Stimulated activated naive CD4-positive, alpha-beta T cell treated with Interleukin-2 at 50 U/mL for 16 hours (primary cell): Measurements from ENCODE around the gene PTCH1.

Experiments
- DNase-seq: peaks from one replicate; lab custom pipeline; 2025; lab: John Stamatoyannopoulos, UW

Gene PTCH1

GRCh38 chr9:95463148-95464060 is 53.4 kb downstream of the PTCH1 start:
- DNase-seq, result no peak

- DNase-seq, result peak; percentile 60
These were observed 54.3 kb downstream of the PTCH1 start for GRCh38 chr9:95462249-95463147.

GRCh38 chr9:95461448-95462248 is 55.1 kb downstream of the PTCH1 start:
- DNase-seq, result no peak

DNA sequence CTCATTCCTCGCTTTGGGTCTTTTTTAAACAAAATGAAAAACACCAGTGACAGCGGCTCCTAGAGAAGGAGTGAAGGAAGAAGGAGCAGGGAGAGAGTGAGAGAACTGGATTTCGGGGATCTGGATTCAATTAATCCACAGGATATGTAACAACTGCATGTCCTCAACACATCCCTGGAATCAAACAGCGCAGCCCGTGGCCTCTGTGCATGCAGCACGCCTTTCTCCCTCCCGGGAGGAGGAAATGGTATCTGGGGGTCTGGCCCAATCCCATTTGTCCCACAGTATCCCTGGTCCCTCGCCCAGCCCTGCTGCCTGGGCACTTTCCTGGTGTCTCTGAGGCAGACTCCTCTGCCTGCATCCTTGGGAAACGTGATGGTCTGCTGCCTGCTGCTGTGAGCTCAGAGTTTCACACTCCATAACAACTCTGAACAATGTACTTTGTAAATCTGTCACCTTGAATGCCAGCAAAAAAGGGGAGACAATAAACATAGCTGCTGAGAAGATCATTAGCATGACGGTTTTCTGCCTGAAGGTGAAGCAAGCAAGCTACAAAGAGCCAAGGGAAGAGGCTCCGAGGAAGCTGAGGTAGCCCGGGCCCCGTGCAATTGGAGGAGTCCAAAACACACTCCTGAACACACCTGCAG is 56.1 kb downstream of the PTCH1 start:
- DNase-seq, result no peak

DNA sequence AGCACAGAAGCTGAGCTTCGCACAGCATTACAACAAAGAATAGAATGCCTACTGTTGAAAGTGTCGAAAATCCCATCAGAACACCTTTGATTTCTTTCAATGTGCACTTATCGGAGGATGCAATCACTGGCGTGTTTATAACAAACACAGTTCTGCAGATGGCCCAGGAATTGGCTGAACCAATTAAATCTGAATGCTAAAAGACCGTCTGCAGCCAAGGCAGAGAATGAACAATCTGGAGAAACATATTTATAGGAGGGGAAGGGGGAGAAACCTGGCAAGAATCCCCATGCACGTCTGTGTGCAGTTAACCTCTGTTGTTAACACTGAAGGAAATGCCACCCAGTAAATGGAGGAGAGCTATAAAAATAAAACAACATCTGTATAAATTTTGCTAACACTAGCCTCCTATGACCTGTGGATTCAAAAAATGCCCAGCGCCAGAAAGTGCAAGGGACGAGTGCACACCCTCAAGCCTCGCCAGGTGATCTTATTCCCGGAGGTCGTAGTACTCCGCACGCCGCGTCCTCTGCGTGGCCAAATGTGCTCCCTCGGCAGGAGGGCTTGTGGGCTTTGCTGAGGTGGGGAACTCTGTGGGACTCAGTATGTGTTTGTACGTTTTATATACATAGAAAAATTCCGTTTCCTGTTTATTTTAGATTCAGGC is 56.8 kb downstream of the PTCH1 start:
- DNase-seq, result no peak

GRCh38 chr9:95459178-95459577 is 57.6 kb downstream of the PTCH1 start:
- no peak for DNase-seq

DNA sequence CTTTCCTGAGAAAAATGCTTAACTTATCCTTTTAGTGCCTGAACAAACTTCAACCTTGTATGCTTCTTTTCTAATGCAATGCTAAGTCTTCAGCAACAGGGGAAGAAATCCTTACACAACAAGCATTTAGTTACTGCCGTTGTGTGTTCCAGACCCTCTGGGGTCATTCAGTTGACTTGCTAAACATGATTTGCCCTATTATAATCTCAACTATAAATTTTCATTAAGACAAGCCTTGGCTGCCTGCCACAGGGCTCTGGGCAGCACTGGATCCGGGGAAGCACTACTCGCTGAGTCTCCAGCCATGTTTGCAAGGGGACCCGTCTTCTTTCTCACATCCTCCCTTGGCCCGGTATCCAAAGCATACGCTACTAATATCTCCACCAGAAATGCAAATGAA is 58.1 kb downstream of the PTCH1 start:
- DNase-seq, result no peak

DNA sequence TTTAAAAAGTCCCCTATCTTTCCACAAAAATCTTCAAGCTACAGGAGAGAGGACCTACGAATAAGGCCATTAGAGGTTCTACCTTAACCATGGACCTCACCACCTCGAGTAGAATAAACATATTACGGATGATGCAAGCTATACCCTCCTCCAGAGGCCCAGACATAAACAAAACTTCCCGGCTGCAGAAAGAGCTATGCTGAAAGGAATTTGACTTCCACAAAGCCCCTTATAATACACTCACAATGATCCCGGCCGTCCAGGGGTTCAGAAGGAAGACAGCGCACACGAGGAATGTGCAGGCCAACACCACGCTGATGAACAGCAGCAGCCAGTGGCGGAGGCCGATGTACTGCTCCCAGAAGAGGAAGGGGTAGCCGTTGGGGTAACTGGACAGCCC is 59.0 kb downstream of the PTCH1 start:
- DNase-seq, result no peak

- DNase-seq, result no peak
These were observed 61.1 kb downstream of the PTCH1 start for GRCh38 chr9:95455714-95456113.

DNA sequence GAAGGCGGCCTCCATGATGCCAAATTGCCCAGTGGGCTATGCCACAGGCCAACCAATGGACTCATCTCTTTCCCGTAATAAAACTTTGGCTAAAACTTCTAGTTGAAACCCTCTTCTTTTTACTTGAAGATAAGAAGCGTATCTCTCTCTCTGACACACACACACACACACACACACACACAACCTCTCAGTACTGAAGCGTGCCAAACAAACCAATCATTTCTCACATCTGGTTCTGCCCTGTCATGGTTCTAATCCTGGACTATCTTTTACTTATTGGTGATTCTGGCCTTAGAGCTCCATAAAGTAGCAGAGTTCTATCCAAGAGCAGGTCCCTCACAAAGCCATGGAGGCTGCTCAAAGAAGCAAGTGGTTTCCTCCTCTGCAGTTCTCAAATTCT is 64.6 kb downstream of the PTCH1 start:
- DNase-seq, result no peak

DNA sequence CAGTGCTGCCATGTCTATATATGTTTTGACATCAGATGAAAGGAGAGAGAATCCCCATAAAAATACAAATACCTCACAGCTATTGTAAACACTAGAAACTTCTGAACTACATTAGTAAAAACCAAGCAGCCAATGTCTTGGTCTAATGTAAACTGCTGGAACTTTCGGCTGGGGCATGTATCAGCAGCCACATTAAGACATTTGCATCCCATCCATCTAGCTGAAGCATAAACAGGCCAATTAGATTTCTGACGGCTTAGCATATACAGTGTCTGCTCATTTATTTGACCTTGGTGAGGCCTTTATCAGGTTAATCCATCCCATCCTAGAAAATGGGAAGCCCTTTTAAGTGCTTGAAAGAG is 65.7 kb downstream of the PTCH1 start:
- no peak for DNase-seq

DNA sequence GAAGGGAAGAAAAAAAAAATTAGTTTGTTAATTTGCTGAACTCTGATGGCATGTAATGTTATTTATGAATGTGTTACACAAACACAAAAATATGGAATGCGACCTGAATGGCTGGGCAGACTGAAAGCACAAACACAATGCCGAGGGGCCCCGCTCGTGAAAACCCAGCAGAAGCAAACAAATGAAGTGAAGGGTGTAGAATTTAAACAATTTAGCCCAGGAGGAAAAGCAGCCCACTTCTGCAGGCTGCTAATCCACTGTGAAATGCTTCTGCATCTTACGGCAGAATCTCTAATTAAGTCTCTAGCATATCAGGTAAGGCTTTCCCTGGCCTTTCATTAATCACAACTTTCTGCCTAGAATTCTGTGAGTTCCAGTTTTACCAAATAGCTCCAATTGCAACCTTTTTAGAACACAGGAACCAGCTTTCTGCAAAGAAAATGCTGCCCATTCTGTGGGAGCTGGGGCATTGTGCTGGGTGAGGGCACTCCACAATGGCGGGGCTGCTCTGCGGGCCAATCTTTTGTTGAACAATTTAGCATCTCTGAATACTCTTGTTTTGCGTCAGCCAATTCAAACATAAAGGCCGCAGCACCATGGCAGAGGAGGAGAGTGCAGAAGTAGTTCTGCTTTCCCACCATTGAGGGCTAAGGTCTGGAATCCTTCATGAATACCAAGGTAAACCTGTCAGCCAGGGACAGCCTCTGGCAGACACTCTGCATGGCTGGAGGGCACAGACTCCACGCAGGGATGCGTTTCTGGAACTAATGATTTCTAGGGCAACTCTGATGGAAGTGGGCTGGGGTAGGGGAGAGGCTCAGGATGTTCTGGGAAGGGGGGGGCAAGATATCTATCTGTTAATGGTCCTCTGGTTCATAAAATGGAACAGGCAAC is 66.4 kb downstream of the PTCH1 start:
- DNase-seq, result no peak

DNA sequence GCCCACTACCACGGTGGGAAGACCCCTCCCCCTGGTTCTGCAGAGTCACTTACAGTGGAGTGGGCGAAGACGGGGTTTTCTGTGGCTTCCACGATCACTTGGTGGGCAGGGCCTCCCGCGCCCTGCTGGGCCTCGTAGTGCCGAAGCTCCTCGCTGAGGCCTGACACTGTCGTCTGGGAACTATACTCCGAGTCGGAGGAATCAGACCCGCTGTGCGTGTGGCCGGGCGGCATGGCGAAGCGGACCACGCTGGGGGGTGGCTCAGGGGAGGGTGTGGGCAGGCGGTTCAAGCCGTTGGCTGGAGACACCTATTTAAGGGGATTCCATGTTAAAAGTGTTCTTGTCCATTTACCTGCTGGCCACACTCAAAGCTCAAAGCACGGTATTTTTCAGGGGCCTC is 67.8 kb downstream of the PTCH1 start:
- DNase-seq, result no peak

DNA sequence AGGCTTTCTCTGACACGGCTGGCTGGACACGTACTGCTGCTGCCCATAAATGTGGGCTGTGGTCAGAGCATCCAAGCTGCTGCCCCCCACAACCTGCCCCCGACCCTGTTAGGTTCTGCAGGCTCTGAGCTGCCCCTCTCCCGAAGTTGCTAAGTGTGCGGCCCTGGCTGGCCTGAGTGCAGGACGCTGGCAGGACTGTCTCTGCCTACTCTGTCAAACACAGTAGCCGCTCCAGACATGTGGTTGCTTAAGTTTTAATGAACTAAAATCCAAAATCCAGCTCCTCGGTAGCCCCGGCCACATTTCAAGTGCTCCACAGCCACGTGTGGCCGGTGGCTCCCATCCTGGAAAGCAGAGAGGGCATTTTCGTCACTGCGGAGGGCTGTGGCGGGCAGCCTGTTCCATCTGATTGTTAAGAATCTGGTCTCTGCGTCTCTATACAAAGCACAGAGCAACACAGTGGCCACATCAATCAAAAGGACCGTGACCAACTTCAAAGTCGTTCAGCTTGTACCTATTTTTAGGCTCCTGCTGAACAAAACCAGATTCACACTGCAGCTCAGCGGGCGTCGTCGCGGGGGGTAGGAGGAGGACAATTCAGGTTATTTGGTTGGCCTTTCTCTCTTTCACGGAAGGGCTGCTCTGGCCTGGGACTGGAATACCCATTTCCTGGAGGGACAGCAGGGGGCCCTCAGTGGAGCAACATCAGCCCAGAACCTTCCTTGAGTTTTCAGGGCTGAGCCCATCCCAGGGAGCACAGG is 68.9 kb downstream of the PTCH1 start:
- DNase-seq, result no peak

- no peak for DNase-seq
These were observed 69.8 kb downstream of the PTCH1 start for GRCh38 chr9:95446984-95447383.

GRCh38 chr9:95446259-95446658 is 70.5 kb downstream of the PTCH1 start:
- no peak for DNase-seq

- no peak for DNase-seq
These were observed 72.6 kb downstream of the PTCH1 start for GRCh38 chr9:95444160-95444559.

GRCh38 chr9:95443301-95443700 is 73.5 kb downstream of the PTCH1 start:
- DNase-seq, result no peak

DNA sequence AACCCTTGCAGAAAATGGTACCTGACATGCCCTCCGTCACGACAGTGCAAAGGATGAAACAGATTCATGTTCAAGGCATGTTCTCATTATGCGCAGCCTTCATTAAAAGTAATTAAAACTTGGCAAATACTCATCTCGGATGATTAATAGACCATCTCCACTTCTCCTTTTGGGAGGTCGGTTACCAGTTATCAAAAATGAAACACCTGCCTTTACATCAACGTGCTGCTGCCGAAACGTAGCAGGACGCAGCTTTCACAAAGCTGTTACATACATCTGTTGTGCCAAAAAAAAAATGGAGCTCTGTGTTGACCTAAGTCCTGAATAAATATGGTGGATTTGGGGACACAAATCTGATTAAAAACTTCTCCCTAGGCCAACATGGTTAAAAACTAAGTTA is 75.7 kb downstream of the PTCH1 start:
- DNase-seq, result no peak
